Breast epithelium (tissue), 3 donors: ENCODE data around the gene RIMBP2.

Experiments
- POLR2A ChIP-seq: fragments of 450-650 bp; IDR thresholded peaks from one replicate; pipeline ENCODE4 v1.6.1; 2016; ENCODE audit warnings: antibody characterized with exemption, mild to moderate bottlenecking, moderate library complexity
- POLR2AphosphoS5 ChIP-seq, 3 donors: sonication (generic); formaldehyde crosslinking; IDR thresholded peaks; one replicate each; pipeline ENCODE4 v1.6.1; 2017; ENCODE audit warnings: antibody characterized with exemption in 3 of 3
- TF ChIP-seq, protein P1 (sequence below), 3 donors: fragments of 450-650 bp; IDR thresholded peaks; one replicate each; pipeline ENCODE4 v1.5.1; 2016 to 2017; ENCODE audit warnings: antibody characterized with exemption in 3 of 3, mild to moderate bottlenecking in 3 of 3, moderate library complexity in 3 of 3

DNA sequence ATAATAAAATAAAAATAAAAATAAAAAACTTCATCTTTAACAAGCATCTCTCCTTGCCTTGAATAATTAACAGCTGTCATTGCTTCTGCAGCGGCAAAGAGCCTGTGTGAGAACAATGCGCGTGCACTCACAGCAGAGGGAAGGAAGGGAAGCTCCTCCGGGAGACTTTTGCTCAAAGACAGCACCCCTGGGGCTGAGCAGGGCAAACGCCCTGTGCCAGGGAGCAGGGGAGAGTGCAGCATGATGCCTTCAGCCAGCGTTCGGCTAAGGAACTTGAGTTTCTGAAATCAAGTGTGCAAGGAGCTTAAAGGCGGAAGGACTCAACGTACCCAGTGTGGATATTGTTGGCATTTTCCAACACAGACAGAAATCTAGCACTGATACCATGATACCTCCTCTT lies 120.5 kb downstream of the RIMBP2 start:
- TF ChIP-seq POLR2AphosphoS5 (IDR thresholded peaks at IDR 0.05) (no peak), POLR2A (no peak)
- TF ChIP-seq, protein P1, sequence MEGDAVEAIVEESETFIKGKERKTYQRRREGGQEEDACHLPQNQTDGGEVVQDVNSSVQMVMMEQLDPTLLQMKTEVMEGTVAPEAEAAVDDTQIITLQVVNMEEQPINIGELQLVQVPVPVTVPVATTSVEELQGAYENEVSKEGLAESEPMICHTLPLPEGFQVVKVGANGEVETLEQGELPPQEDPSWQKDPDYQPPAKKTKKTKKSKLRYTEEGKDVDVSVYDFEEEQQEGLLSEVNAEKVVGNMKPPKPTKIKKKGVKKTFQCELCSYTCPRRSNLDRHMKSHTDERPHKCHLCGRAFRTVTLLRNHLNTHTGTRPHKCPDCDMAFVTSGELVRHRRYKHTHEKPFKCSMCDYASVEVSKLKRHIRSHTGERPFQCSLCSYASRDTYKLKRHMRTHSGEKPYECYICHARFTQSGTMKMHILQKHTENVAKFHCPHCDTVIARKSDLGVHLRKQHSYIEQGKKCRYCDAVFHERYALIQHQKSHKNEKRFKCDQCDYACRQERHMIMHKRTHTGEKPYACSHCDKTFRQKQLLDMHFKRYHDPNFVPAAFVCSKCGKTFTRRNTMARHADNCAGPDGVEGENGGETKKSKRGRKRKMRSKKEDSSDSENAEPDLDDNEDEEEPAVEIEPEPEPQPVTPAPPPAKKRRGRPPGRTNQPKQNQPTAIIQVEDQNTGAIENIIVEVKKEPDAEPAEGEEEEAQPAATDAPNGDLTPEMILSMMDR (IDR thresholded peaks at IDR 0.05), result no peak
